Endothelial cell (in vitro differentiated cells): ENCODE measurements around the gene LRBA. TPM values are rescaled to one million over a fixed set of nuclear protein-coding genes. Genes with fewer than 3 reads are reported as not detected.

Experiments used
- DNase-seq: peaks from one replicate; pipeline ENCODE4 v3.0.0; 2021; ENCODE audit warnings: low spot score
- H3K27ac Mint-ChIP-seq: one replicate; pipeline ENCODE4 v1.8.0; 2021; ENCODE audit warnings: mixed read lengths, inconsistent platforms; ENCODE audit not compliant: unreplicated experiment
- H3K27me3 Mint-ChIP-seq: one replicate; pipeline ENCODE4 v1.8.0; 2021; ENCODE audit warnings: mild to moderate bottlenecking, moderate library complexity, mixed read lengths, inconsistent platforms; ENCODE audit not compliant: unreplicated experiment
- H3K36me3 Mint-ChIP-seq: one replicate; pipeline ENCODE4 v1.8.0; 2021; ENCODE audit warnings: mild to moderate bottlenecking, low read depth, mixed read lengths, inconsistent platforms; ENCODE audit not compliant: unreplicated experiment
- H3K4me1 Mint-ChIP-seq: one replicate; pipeline ENCODE4 v1.8.0; 2021; ENCODE audit warnings: mild to moderate bottlenecking, mixed read lengths, inconsistent platforms; ENCODE audit not compliant: unreplicated experiment
- H3K4me3 Mint-ChIP-seq: one replicate; pipeline ENCODE4 v1.8.0; 2021; ENCODE audit warnings: mild to moderate bottlenecking, mixed read lengths, inconsistent platforms; ENCODE audit not compliant: unreplicated experiment
- H3K9me3 Mint-ChIP-seq: one replicate; pipeline ENCODE4 v1.8.0; 2021; ENCODE audit warnings: mixed read lengths, inconsistent platforms; ENCODE audit not compliant: unreplicated experiment
- CTCF ChIP-seq: fragments of 200-600 bp; sonication (generic); IDR thresholded peaks from one replicate; pipeline ENCODE4 v1.5.0; 2021; ENCODE audit warnings: antibody characterized with exemption; ENCODE audit not compliant: unreplicated experiment
- total RNA-seq: library from RNA; stranded (reverse); fragmentation: NEBNext Ultra II Directional; extraction: Animal tissue kit (Norgen Biotek cat#: 25700); gene quantifications from one replicate; pipeline ENCODE4 v1.2.1, GENCODE V29; 2021; ENCODE audit not compliant: unreplicated experiment

Gene LRBA
- total RNA-seq, 1 donor from 2014 or later = 44.3 TPM

DNA sequence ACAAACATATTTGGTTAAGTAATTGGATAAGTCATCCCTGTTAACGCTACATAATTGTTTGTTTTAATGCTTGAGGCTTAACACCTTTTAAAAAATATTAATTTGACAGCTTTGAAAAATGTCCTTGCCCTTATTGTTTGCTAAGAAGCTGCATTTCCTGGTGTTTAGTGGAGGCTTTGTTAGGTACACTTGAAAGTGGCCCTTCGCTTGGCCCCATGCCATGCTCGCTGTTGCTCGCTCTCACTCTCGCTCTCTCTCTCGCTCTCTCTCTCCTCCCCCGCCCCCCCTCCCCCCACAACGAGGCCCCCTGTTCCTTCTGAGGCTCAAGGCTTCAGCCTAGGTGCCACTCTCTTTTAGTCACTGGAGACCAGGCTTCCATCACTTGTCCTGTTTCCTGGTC, 797.3 kb downstream of the LRBA start:
- Mint-ChIP-seq H3K4me3 (no peak overlapping the region), H3K27me3 (peaks cover 1% of the 10 kb centered on the region), H3K9me3 (no peaks in the 10 kb centered on the region), H3K27ac (no peak overlapping the region), H3K4me1 (peaks cover 6% of the 10 kb centered on the region), H3K36me3 (no peaks in the 10 kb centered on the region)
- DNase-seq = no peak
- TF ChIP-seq CTCF = no peak

GRCh38 chr4:150217192-150217591, 797.9 kb downstream of the LRBA start:
- Mint-ChIP-seq H3K27me3 (peaks cover 1% of the 10 kb centered on the region), H3K36me3 (no peaks in the 10 kb centered on the region), H3K4me1 (peaks cover 6% of the 10 kb centered on the region), H3K27ac (no peak overlapping the region), H3K9me3 (no peaks in the 10 kb centered on the region), H3K4me3 (no peak overlapping the region)
- no peak for DNase-seq
- no peak for TF ChIP-seq CTCF

- Mint-ChIP-seq H3K27ac (no peak overlapping the region), H3K36me3 (no peaks in the 10 kb centered on the region), H3K9me3 (no peaks in the 10 kb centered on the region), H3K4me1 (peaks cover 6% of the 10 kb centered on the region), H3K27me3 (peaks cover 1% of the 10 kb centered on the region), H3K4me3 (no peak overlapping the region)
- DNase-seq = no peak
- no peak for TF ChIP-seq CTCF
These were observed 798.4 kb downstream of the LRBA start for GRCh38 chr4:150216726-150217125.

- no peak for TF ChIP-seq CTCF
- Mint-ChIP-seq H3K4me3 (no peak overlapping the region), H3K36me3 (no peaks in the 10 kb centered on the region), H3K9me3 (no peaks in the 10 kb centered on the region), H3K27ac (no peak overlapping the region), H3K4me1 (peaks cover 12% of the 10 kb centered on the region), H3K27me3 (peaks cover 1% of the 10 kb centered on the region)
- no peak for DNase-seq
These were observed 799.5 kb downstream of the LRBA start for GRCh38 chr4:150215601-150216000.

Other genes with a start within 250 kb of the LRBA start
- 2,209 TPM for gene RPS3A, start 84.3 kb upstream of the LRBA start, total RNA-seq